MV-4-11 (cell line): ENCODE measurements around the gene RFX3.
A peak's percentile ranks its signal among the peaks of the same experiment; 100 is the strongest.

Experiments
- DNase-seq: peaks from one replicate; lab custom pipeline; 2025; lab: John Stamatoyannopoulos, UW

The RFX3 gene

GRCh38 chr9:3513265-3513818 lies 12.5 kb downstream of the RFX3 start:
- DNase-seq, result no peak

GRCh38 chr9:3511551-3511950 lies 14.2 kb downstream of the RFX3 start:
- peak; percentile 27 for DNase-seq

GRCh38 chr9:3510796-3511195 lies 15.0 kb downstream of the RFX3 start:
- DNase-seq, result no peak

- DNase-seq, result no peak
Observed at GRCh38 chr9:3509926-3510325, 15.9 kb downstream of the RFX3 start.

- peak; percentile 63 for DNase-seq
Observed at GRCh38 chr9:3508521-3509291, 17.1 kb downstream of the RFX3 start.

GRCh38 chr9:3508078-3508431 lies 17.7 kb downstream of the RFX3 start:
- DNase-seq, result no peak

- DNase-seq, result peak; percentile 82
Observed at GRCh38 chr9:3507395-3508077, 18.3 kb downstream of the RFX3 start.

GRCh38 chr9:3506164-3506563 lies 19.6 kb downstream of the RFX3 start:
- DNase-seq, result no peak

GRCh38 chr9:3502560-3503398 lies 23.0 kb downstream of the RFX3 start:
- DNase-seq, result no peak

GRCh38 chr9:3500044-3500443 lies 25.8 kb downstream of the RFX3 start:
- no peak for DNase-seq

- no peak for DNase-seq
Observed at GRCh38 chr9:3498691-3499090, 27.1 kb downstream of the RFX3 start.

- DNase-seq, result no peak
Observed at GRCh38 chr9:3497857-3498256, 27.9 kb downstream of the RFX3 start.

- no peak for DNase-seq
Observed at GRCh38 chr9:3497401-3497800, 28.4 kb downstream of the RFX3 start.

GRCh38 chr9:3495855-3496254 lies 29.9 kb downstream of the RFX3 start:
- DNase-seq, result no peak

- DNase-seq, result no peak
Observed at GRCh38 chr9:3492214-3492613, 33.6 kb downstream of the RFX3 start.

GRCh38 chr9:3491450-3491849 lies 34.4 kb downstream of the RFX3 start:
- DNase-seq, result no peak

GRCh38 chr9:3490957-3491356 lies 34.8 kb downstream of the RFX3 start:
- DNase-seq, result no peak

GRCh38 chr9:3482578-3482977 lies 43.2 kb downstream of the RFX3 start:
- DNase-seq, result no peak

- DNase-seq, result no peak
Observed at GRCh38 chr9:3480353-3480655, 45.5 kb downstream of the RFX3 start.

- peak; percentile 53 for DNase-seq
Observed at GRCh38 chr9:3479514-3480352, 46.1 kb downstream of the RFX3 start.

- no peak for DNase-seq
Observed at GRCh38 chr9:3478549-3478953, 47.2 kb downstream of the RFX3 start.
